ENCODE measurements around the gene GGT1. TPM values are rescaled to one million over a fixed set of nuclear protein-coding genes. Genes with fewer than 3 reads are reported as not detected.
"Not testable (repeated sequence)": the region's sequence is repeated elsewhere in the genome, so short reads cannot be mapped to it uniquely, and the experiment has no call there.

The GGT1 gene
- total and polyA plus RNA-seq, 8 donors = 5.3 to 87.1 (median 21.3) TPM

GRCh38 chr22:24622596-24622995 lies 19.6 kb downstream of the GGT1 start:
- H3K4me1 ChIP-seq; DNase-seq; intact Hi-C loops (cut with DNase I; ENCODE audit: low total_unique reads); H3K36me3 ChIP-seq; H3K9me3 ChIP-seq; H3K27me3 ChIP-seq; H3K4me3 ChIP-seq; H3K27ac ChIP-seq: not testable (repeated sequence)
- 49 to 75% (median 65%) methylated on average over 2 of the region's 2 CpGs for WGBS, 5 donors

DNA sequence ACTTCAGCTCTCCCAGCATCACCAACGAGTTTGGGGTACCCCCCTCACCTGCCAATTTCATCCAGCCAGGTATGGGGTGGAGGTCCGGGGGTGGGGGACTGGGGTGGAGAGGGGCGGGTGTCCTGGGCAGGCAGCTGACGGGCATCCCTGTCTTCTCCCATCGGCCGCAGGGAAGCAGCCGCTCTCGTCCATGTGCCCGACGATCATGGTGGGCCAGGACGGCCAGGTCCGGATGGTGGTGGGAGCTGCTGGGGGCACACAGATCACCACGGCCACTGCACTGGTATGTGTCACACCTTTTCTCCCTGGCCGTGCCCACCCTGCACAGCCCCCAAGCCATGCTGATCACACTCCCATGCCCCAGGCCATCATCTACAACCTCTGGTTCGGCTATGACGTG lies 24.9 kb downstream of the GGT1 start:
- peaks cover 0 to 20% (median 13%) of the 10 kb centered on the region in 4 donors for H3K4me1 ChIP-seq
- intact Hi-C loops (cut with DNase I; ENCODE audit: low total_unique reads); H3K4me3 ChIP-seq; DNase-seq; H3K27me3 ChIP-seq; H3K9me3 ChIP-seq; H3K27ac ChIP-seq; H3K36me3 ChIP-seq: not testable (repeated sequence)
- WGBS, 5 donors = 78 to 95% (median 86%) methylated on average over 3 to 13 of the region's 16 CpGs; no CpG with 5 or more reads in 1 of the 5 donors

- DNase-seq; H3K27ac ChIP-seq; H3K36me3 ChIP-seq; H3K27me3 ChIP-seq; H3K9me3 ChIP-seq; H3K4me3 ChIP-seq; intact Hi-C loops (cut with DNase I; ENCODE audit: low total_unique reads): not testable (repeated sequence)
- WGBS, 5 donors = 35 to 78% (median 67%) methylated on average over 3 to 9 of the region's 11 CpGs
- peaks cover 0 to 24% (median 13%) of the 10 kb centered on the region in 4 donors for H3K4me1 ChIP-seq
- peak in 3 of 7 experiments; percentile 15 to 44 (median 30) for TF ChIP-seq CTCF (IDR thresholded peaks at IDR 0.05)
Measured at GRCh38 chr22:24629069-24629468, 26.1 kb downstream of the GGT1 start.

DNA sequence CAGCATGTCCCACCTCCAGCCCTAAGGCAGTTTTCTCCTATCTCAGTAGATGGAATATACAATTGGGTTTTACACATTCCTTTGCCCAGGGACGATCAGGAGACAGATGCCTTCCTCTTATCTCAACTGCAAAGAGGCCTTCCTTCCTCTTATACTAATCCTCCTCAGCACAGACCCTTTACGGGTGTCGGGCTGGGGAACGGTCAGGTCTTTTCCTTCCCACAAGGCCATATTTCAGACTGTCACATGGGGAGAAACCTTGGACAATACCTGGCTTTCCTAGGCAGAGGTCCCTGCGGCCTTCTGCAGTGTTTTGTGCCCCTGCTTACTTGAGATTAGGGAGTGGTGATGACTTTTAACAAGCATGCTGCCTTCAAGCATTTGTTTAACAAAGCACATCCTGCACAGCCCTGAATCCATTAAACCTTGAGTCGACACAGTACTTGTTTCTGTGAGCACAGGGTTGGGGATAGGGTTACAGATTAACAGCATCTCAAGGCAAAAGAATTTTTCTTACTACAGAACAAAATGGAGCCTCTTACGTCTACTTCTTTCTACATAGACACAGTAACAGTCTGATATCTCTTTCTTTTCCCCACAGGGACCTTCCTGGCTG lies 27.9 kb downstream of the GGT1 start:
- DNase-seq; H3K4me3 ChIP-seq; H3K36me3 ChIP-seq; intact Hi-C loops (cut with DNase I; ENCODE audit: low total_unique reads); H3K27me3 ChIP-seq; H3K9me3 ChIP-seq: not testable (repeated sequence)
- WGBS, 5 donors = 49 to 56% (median 51%) methylated on average over 7 of the region's 7 CpGs
- H3K27ac ChIP-seq = peak overlapping the region in 2 of 5 donors; percentile 7 to 49
- peaks cover 0 to 24% (median 13%) of the 10 kb centered on the region in 4 donors for H3K4me1 ChIP-seq

DNA sequence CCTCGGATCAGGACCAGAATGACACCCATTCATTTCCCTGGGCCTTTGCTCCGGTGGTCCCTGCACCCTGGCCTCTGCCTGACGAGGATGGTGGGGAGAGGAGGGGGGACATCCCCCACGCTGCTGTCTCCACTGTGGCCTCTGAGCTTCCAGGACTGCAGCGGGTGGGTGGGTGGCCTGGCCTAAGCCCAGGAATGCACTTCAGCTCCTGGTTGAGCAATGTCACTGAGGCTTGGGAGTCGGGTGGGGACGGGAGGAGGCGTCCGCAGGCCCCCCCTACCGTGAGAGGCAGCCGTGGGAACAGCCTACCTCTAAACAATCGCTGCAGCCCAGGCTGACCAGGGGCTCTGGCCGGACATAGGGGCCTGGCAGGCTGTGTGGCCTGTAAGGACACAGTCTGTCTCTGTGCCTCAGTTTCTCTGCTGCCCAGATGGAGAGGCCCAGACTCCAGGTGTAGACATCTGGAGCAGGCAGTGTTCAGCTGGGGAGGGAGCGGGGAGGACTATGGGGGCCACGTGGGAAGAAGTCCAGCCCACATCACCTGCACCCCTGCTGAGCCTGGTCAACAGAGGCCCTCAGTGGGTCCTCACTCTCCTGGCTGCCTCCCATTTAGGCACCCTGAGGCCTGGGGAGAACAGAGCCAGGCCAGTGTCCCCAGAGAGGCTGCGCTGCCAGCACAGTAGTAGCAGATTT lies 28.6 kb downstream of the GGT1 start:
- intact Hi-C loops (cut with DNase I; ENCODE audit: low total_unique reads) = not testable (repeated sequence)
- H3K27ac ChIP-seq = peak overlapping the region in 2 of 5 donors; percentile 7 to 49
- peak in 1 of 2 donors; percentile 65 for DNase-seq

DNA sequence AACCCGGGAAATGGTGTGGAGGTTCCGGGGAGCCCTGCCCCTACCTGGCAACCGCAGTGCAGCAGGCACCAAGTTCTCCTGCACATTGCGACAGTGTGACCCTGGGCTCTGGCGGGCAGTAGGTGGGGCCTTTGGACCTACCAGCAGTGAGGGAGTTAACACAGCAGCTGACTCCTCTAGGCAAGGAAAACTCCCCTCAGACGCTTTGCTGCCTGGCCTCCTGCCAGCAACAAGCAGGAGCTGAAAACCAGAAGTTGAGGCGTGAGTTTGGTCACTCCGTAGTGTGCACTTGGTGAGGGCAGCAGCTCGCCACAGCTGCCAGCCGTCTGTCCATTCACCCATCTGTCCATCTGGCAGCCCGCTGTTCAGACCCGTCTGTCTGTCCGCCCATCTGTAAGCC lies 29.6 kb downstream of the GGT1 start:
- H3K27me3 ChIP-seq; H3K27ac ChIP-seq; H3K36me3 ChIP-seq; H3K4me3 ChIP-seq; intact Hi-C loops (cut with DNase I; ENCODE audit: low total_unique reads); H3K9me3 ChIP-seq: not testable (repeated sequence)
- WGBS, 5 donors = 15 to 42% (median 30%) methylated on average over 2 to 13 of the region's 13 CpGs
- peaks cover 0 to 24% (median 13%) of the 10 kb centered on the region in 4 donors for H3K4me1 ChIP-seq
- peak in 1 of 2 donors; percentile 70 for DNase-seq

More for the DNA sequence above, 28.6 kb downstream of the GGT1 start:
- H3K27me3 ChIP-seq, H3K4me3 ChIP-seq, H3K9me3 ChIP-seq, H3K36me3 ChIP-seq: not testable (repeated sequence)
- 26 to 73% (median 59%) methylated on average over 6 to 16 of the region's 16 CpGs for WGBS, 5 donors
- peaks cover 0 to 24% (median 13%) of the 10 kb centered on the region in 4 donors for H3K4me1 ChIP-seq

GRCh38 chr22:24633231-24634023 lies 30.4 kb downstream of the GGT1 start:
- 46 to 64% (median 58%) methylated on average over 14 to 16 of the region's 16 CpGs for WGBS, 5 donors
- peaks cover 0 to 24% (median 13%) of the 10 kb centered on the region in 4 donors for H3K4me1 ChIP-seq
- H3K27ac ChIP-seq; H3K36me3 ChIP-seq; H3K9me3 ChIP-seq; H3K27me3 ChIP-seq; H3K4me3 ChIP-seq; intact Hi-C loops (cut with DNase I; ENCODE audit: low total_unique reads): not testable (repeated sequence)
- peak in 1 of 2 donors; percentile 50 for DNase-seq

DNA sequence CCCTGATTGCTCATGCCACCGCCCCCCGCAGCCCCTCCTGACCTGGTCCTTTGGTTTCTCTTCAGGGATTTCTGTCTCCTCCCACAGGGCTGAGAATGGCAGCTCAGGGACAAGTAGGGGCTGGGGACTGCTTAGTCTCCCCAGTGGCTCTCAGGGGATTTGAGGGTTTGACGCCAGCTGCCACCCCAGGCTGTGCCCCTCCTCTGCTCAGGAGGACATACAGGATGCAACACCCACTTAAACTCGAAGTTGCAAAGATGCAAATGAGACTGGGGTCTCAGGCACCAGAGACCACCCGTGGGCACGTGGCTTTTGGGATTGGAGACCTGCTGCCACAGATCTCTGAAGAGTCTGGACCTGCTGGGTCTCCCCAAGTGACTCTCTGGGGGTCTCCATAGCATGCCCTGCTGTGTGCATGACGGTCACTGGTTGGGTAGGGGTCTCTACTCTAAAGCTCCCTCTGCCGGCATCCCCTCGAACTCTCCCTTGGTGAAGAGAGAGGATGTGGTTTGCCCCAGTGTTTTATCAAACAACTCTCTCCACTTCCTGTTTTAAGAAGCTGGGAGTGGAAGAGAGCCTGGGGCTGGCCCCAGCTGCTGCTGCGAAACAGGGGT lies 31.9 kb downstream of the GGT1 start:
- H3K36me3 ChIP-seq; H3K27ac ChIP-seq; H3K4me3 ChIP-seq; H3K9me3 ChIP-seq; DNase-seq; intact Hi-C loops (cut with DNase I; ENCODE audit: low total_unique reads); H3K27me3 ChIP-seq: not testable (repeated sequence)
- WGBS, 5 donors = 41 to 47% (median 42%) methylated on average over 8 to 10 of the region's 10 CpGs
- H3K4me1 ChIP-seq = peaks cover 0 to 24% (median 13%) of the 10 kb centered on the region in 4 donors

DNA sequence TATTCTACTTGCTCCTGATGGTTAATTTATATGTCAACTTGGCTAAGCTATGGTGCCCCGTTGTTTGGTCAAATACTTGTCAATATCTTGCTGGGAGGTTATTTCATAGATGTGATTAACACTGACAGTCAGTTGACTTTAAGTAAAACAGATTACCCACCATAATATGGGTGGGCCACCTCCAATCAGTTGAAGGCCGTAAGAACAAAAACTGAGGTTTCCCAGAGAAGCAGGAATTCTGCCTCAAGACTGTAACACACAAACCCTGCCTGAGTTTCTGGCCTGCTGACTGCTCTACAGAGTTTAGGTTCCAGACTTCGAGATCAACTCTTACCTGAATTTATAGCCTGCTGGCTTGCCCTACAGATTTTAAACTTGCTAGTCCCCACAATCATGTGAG lies 33.5 kb downstream of the GGT1 start:
- H3K9me3 ChIP-seq; H3K27me3 ChIP-seq; H3K27ac ChIP-seq; intact Hi-C loops (cut with DNase I; ENCODE audit: low total_unique reads); H3K36me3 ChIP-seq; H3K4me3 ChIP-seq; DNase-seq: not testable (repeated sequence)
- H3K4me1 ChIP-seq = peaks cover 0 to 17% (median 10%) of the 10 kb centered on the region in 4 donors
- 82 to 90% (median 86%) methylated on average over 3 of the region's 3 CpGs for WGBS, 5 donors

DNA sequence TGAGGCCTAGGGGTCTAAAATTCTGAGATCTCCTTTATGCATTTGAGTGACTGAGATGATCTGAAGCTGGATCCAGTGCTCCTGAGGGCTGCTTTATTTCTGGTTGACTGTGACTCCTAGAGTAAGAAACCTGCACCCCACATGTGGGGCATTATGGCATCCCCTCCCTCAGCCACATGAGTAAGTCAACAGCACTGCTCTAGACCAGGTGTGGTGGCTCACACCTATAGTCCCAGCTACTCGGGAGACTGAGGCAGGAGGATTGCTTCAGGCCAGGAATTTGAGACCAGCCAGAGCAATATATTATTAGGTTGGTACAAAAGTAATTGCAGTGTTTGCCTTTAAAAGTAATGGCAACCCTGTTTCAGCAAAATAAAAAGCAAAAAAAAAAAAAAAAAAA lies 39.3 kb downstream of the GGT1 start:
- DNase-seq; H3K36me3 ChIP-seq; H3K27me3 ChIP-seq; intact Hi-C loops (cut with DNase I; ENCODE audit: low total_unique reads); H3K27ac ChIP-seq; H3K4me1 ChIP-seq; H3K9me3 ChIP-seq; H3K4me3 ChIP-seq: not testable (repeated sequence)
- 71 to 100% (median 91%) methylated on average over 1 of the region's 1 CpG for WGBS, 5 donors
